GM12892 (cell line): ENCODE data around the gene MRPL19.

Experiments used
- POLR2A ChIP-seq: IDR thresholded peaks from 2 replicates; pipeline ENCODE4 v1.6.1; 2011; ENCODE audit warnings: low read depth, low read length, control low read depth
- POLR2AphosphoS5 ChIP-seq: IDR thresholded peaks from 2 replicates; pipeline ENCODE4 v1.6.1; 2011; ENCODE audit warnings: low read depth, low read length, control low read depth
- TAF1 ChIP-seq: IDR thresholded peaks from 2 replicates; pipeline ENCODE4 v1.6.1; 2011; ENCODE audit warnings: low read depth, mild to moderate bottlenecking, control low read depth, low read length, borderline replicate concordance

DNA sequence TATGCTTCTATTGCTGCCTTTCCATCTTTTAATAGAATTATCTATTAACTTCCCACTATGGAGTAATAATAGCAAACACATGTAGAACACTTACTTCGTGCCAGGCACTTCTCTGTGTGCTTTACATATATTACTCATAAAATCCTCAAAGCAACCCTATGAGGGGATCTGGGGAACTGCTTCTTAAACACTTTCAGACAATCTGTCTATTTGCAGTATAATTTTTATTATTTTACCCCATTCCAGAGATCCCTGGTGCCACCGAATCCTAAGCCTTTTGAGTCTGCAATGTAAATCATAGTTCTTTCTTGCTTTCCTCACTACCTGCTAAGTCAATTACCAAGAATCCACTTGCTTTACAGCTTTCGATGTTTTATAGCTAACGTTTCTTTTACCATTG is 89.7 kb downstream of the MRPL19 start:
- no peak for TF ChIP-seq POLR2AphosphoS5
- TF ChIP-seq POLR2A, result no peak
- TF ChIP-seq TAF1, result no peak
